NCI-H524 (cell line): ENCODE data around the gene SAMD4A.

Experiments
- DNase-seq, 2 experiments: peaks; one replicate each; lab custom pipeline; 2025; lab: John Stamatoyannopoulos, UW

The SAMD4A gene

DNA sequence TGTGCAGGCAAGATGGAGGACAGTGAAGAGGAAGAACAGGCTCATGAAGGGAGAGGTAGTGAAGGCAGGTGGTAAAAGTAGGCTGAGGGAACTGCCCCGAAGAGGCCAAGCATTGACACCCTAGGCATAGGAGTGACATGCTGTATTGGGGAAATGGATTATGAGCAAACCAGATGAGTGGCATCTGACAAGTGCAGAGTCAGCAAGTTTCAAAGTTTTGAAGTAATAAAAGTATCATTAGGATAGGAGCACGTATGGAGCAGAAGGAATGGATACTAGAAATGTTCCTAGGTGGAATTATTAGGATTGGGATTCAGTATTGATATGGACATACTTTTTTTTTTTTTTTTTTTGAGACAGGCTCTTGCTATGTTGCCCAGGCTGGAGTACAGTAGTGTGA, 139.8 kb downstream of the SAMD4A start:
- DNase-seq, result no peak

DNA sequence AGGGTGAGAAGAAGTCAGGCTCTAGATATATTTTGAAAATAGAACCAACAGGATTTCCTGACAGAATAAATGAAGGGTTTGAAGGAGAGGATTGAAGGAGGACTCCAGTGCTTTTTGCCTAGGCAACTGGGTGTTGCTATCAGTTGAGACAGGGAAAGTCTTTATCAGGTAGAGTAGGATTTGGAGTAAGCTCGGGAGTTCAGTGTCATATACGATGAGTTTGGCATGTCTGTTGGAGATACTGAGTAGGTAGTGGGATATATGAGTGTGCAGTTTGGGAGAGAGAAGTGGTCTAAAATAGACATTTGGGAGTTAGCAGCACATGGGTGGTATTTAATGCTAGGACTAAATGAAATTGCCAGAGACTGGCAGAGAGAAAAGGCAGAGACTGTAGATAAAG, 141.2 kb downstream of the SAMD4A start:
- no peak for DNase-seq

DNA sequence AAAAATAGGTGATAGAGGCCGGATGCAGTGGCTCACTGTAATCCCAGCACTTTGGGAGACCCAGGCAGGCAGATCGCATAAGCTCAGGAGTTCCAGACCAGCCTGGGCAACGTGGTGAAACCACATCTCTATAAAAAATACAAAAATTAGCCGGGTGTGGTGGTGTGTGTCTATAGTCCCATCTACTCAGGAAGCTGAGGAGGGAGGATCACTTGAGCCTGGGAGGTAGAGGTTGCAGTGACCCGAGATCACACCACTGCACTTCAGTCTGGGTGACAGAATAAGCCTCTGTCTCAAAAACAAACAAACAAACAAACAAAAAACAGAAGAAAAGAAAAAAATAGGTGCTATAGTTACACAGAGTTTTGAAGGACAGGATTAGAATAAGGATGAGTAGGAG, 142.1 kb downstream of the SAMD4A start:
- no peak for DNase-seq

DNA sequence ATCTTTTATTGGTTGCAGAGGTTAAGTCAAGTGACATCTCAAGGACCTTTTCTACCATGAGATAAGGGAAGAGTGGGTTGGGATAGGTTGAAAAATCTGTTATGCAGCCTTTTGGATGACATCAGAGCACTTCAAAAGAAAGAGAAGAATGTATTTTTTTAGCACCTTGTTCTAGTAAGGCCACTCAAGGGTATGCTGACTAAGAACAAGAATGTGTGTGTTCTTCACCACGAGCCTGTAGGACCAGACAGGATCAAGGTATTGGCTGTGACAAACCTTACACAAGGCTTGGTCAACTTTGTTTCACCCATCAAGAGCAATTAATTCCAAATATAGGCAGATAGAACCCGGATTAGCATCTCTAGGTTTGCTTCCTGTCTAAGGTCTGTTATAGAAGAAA, 142.5 kb downstream of the SAMD4A start:
- DNase-seq, result no peak

DNA sequence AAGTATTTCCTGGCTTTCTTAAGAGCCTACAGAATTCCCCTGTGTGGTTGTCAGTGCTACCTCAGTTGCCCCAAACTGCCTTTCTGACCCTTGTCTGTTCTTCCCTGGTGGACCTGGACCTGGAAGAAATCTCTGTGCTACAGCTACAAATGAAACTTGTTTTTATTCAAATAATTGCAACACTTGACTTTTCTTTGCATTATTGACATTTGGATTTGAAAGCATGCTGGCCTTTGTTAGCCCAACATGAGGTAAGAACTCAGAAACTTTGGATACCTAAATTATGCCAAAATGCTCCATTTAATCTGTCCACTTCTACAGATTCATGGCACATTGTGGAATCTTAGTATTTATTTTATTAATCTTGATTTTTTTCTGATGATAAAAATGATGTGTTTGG, 142.9 kb downstream of the SAMD4A start:
- DNase-seq, result no peak

DNA sequence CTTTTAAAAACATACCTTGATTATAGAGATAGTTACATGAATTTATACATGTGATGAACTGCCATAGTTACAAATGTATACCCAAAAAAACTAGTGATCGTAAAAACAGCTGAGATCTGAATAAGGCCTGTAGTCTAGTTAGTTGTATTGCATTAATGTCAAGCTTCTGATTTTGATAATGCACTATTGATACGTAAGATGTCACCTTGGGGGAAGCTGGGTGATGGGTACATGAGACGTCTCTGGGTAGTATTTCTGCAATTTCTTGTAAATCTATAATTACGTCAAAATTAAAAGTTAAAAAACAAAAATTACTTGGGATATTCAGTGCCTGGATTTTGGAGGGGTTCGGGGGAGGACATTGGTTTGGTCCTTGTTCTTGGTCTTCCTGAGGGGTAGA, 144.4 kb downstream of the SAMD4A start:
- no peak for DNase-seq

DNA sequence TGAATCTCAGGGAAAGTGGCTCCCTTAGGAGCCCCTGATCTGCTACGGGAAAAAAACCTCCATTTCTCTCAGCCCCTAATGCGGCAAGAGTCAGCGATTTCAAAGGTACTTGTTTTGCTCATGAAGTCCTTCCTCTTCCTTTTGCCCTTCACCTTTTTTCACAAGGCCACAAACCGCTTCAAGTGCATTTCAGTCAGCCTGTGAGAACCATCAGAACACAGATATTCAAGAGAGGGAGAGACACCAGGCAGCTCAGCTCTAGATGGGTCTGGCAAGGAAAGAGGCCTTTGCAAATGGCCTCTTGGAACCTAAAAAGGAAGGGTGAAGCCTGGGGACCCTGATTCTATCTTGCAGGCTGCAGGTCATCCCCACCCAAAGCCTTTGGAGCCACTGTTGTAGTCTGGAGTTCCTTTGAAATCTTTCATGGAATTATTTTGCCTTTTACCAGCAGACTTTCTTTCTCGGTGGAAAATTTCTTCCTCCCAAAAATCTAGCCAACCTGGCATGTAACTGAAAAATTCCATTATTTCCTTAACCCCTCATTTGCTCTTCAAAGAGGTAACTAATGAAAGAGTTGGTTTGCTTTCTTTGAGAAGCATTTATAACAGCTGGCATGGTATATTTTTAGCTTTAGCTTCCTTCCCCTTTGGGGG, 145.0 kb downstream of the SAMD4A start:
- DNase-seq, result no peak

DNA sequence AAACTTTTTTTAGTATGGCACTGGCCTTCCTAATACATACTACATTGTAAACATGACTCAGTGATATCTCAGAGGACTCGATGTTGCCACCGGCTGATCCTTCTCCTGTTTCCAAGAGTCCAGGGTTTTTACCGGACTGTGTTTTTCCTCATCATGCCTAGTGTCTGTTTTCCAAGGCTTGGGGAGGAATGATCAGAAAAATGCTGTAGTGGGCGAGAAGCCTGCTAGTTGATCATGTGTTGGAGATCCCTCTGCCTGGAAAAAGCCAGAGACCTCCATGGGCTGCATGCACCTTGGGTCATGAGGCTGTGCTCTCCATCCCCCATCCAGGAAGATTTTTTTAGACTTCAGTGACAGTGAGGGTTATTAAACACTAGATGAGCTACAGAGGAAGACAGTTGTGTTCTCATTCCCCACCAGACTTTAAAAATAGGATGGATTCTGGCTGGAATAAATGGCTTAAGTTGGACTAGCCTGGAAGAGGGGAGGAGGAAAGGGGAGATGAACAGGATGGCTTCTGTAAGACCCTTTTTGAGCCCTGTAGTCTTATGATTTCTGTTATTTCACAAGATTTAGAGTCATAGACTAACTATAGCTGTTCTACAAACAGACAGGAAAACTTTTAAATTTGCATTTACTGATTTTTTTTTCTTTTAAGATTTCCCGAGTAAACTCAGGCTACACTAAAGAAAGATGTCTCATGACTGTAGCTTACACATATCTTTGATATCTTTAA, 145.7 kb downstream of the SAMD4A start:
- DNase-seq, result no peak

DNA sequence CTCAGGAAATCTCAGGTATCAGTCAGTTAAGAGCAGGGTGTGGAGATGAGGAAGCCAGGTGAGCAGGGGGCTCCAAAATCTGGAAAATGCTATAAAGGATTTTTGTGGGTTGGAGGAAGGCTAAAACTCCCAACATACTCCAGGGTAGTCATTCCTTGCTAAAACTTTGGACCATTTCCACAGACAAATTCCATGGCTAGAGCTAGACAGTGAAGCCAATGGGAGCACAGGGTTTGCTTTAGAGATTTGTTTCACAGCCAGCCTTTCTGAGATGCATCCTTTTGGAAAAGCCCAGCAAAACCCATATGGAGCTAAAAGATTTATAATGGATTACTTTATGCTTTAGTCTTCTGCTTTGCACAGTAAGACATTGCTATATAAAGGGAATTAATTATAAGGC, 146.5 kb downstream of the SAMD4A start:
- no peak for DNase-seq

DNA sequence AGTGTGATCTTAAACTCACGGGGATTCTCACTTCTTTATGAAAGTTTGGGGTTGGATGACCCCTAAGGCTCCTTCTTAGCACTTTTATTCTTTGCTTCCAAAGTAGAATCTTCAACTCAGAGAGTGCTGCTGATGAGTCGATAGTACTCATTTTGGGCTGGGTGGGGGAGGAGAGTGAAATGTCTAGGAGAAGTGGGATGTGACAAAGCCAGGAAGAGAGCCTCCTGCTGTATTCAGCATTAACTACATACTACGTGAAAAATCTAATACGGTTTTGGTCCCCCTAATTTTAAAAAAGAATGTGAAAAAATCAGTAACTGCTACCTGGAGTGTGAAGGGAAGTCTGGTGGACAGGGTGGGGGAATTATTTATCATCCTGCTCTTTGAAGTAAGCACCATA, 148.3 kb downstream of the SAMD4A start:
- no peak for DNase-seq

DNA sequence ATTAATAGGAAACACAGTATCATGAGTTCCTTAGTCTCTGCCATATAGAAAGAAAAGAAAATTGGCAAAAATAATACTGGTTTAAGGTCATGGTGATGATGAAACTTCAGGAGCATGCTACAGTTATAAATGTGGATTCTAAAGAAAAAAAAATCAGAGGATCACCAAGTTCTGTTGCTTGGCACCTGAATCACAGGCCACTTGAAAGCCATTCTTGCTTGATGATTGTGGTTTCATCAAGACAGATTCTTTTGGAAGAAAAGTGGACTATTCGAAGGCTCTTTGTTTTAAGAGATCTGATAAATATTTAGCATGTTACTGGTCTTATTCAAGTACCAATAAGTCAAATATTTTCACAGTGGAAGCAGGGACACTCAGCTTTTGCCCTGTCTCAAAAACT, 148.9 kb downstream of the SAMD4A start:
- no peak for DNase-seq

DNA sequence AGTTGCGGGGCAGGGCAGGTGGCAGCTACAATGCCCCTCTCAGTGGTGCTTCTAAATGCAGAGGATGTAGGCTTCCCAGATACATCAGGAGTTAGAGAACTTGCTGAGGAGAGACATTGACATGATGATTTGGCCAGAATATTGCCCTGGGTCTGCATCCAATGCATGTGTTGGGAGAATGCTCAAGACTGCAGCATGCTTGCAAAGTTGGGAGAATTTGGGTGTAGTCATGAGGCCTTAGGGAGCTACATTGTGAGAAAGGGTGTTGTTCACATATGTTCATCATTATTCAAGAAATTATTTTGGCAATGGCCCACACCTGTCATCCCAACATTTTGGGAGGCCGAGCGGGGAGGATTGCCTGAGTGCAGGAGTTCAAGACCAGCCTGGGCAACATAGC, 149.9 kb downstream of the SAMD4A start:
- no peak for DNase-seq

DNA sequence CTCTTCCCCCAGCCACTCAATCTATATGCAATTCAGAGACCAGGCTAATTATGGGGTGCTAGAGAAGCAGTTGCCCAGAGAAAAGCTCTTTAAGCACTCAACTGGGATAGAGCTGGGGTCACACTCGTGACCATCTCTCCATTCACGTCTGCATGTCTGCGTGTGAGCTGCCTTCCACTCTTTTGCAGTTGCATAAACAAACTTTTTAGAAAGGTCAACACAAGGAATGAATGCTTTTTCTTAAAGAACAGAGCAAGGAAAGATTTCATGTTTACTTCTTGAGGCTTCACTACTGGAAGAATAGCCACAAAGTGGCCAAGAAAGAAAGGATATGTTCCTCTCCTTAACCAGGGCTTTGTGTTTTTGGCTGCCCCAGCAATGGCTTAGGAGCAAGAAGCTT, 151.1 kb downstream of the SAMD4A start:
- no peak for DNase-seq

DNA sequence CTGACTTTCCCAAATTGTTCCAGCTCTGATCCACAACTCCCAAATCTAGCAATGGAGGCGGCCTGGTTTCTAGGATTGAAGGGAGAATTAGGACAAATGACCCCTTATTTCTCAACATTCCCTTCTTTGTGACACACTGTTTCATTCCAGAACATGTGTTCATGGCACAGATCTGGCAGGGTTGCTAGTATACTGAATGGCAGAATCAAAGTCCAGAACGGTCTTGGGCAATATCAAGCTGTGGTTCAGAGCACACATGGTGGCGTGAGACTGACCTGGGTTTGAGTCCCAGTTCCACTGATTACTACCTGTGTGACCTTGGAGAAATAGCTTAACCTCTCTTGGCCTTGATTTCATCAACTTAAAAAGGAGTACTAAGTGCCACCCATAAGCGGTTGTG, 152.5 kb downstream of the SAMD4A start:
- DNase-seq, result no peak

DNA sequence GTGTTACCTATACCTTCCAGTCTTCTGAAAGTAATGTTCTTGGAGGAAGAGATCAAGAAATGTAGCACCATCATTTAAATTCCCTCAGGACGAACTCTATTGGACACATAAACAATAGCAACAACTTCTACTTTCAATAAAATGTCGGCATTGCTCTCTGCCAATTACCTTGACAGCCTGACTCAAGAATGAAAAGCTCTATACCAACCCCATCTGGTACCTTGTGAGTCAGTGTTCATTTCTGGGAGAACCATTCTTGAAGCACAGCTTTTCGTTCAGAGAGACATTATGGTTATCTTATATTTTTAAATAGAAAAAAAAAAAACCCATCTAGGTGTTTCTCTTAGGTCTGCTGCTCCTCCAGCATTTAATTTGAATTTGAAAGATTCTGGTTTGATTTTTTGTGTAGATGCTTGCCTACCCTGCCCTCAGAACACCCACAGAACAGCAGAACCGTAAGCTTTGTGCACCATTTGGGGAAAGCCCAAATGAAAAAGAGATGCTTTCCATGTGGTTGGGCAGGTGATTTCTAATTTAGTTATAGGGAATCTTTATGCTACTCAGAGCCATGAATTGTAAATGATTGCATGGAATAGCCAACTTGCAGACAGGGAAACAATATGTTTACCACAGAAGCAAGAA, 156.0 kb downstream of the SAMD4A start:
- DNase-seq, result peak; percentile 39 to 69

DNA sequence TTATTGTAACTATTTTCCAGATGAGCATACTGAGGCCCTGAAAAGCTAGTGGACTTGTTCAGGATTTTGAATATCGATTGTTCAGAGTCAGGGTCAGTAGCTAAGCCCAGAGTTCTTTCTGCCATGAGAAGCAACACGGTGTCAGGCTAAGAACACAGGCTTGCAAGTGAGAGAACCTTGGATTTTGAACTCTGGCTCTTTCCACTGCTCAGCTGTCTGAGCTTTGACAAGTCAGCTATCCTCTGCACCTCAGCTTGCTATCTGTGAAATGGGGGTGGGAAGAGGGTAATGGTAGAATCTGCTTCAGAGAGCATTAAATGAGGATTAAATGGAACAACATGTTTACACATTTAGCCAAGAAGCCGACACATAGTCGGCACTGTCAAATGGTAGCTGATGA, 157.2 kb downstream of the SAMD4A start:
- no peak for DNase-seq

DNA sequence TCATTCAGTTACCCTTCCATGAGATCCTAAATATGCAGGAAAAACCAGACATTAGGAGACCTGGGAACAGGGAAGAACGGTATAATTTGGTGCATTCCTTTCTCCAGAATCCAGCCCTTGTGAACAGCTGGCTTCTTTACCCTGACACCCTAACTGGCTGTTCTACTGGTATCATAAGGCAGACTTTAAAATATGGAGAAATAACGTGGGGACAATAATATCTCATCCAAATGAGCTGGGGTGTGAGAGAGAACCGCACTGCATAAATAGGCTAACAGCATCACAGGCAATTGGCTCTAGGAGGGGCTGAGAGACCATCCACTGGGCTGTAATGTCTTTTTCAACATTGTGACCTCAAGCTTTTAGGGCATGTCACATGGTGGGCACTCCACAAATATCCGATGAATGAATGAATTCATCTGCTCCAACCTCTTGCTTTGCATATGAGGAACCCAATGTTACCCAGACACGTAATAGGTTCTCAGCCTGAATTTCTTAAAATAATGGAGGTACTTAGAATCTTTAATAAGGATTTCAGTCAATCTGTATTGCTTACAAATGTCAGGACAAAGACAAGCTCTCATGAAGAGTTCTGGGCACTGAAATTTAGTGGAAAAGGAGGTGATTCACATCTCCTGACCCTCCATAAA, 157.9 kb downstream of the SAMD4A start:
- DNase-seq, result no peak

DNA sequence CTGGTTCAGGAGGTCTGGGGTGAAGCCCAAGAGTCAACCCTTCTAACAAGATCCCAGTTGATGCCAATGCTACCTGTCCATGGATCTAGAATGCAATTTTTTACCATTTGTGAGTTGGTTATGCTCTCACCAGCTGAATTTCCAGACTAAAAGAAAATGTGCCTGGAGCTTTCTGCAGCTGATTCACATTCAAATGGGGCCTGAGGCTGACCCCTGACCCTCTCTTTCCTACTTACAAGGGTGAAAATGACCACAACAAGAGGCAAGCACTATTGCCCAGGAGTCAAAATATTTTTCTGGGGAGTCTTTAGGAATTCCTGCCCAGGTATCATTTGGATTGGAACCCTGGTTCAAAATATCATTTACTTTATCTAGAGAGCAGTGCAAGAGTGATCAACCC, 159.1 kb downstream of the SAMD4A start:
- DNase-seq, result no peak

DNA sequence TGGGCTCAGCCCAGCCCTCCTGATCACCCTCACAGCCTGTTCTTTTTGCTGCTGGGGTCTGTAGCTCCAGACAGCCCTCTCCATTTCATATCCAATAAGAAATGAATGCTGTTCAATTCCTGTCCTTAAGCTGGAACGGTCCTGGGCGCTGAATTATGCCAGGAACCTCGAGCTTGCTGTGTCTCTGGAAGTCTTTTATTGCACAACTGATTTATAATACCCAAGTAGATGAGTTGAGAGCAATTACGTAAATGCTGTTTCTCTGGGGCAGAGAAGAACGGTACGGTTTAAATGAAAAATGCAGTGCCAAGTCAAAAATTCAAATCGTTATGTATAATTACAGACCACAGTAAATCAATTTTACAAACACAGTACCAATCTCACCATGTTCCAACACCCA, 161.0 kb downstream of the SAMD4A start:
- DNase-seq, result no peak

DNA sequence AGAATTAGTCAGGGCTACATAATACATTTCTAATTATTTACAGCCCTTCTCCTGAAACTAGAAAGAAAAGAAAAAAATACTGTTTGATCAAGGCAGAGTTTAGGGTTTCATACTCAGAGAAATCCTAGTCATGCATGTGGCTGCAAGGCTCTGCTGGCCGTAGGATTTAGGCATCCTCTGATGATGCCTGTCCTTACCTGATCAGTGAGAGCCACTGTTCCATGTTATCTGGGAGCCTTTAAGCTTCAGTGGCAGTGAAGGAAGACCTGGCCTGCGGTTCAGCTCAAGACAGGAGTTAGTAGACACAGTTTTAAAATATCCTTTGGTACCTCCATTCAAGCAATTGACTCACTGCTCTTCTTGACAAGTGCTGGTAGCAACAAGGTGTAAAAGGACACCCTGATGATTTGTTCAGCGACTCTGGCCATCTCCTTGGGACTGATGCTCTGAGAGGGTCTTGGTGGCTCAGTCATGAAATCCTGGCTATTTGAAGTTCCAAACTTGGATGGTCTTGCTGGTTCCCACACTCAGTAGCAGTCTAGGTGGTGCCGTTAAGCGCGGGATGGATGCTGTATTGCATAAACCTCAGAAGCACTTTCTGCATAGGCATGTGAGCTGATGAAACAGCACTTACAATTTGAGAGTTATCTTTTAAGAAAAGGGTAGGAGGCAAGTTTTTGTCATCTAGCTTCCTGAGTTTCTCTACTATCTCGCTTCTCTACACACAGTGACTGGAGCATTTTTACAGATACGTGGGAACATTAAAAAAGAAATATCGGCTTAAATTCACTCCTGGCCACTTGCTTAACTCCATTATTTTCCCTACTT, 162.0 kb downstream of the SAMD4A start:
- DNase-seq, result no peak

DNA sequence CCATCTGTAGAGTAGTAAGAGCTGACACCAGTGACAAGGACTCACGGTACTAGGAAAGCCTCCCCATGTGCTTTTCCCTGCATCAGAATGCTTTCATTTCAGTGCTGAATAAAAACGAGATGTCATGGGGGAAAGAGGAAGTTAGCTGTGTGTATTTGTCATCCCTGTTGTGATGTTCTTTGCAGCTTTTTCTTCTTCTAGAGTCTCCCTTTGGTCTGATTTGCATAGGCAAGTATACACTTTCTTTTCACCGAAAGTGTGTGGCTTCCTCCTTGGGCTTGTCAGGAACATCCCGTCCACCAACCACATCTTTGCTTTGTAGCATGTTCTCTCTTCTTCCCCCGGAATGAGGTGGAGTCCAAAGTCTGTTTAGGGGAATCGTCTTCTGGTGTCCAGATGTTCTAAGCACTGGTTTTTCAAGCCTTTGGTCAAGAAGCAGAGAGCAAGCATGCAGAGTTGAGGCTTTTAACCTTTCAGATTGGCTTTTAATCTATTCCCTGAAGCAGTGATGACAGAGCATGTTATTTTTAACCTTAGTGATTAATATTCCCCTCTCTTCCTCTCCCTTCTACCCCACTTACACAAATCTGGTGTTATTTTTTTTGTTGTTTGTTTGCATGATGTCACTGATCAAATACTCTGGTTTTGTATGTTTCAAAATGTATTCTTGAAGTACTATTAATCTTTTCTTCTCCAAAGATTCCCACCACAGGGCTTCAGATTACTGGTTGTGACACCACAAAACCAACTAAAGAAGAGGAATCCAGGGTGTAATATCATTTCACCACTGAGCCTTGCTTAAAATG, 163.4 kb downstream of the SAMD4A start:
- no peak for DNase-seq
